NK-92 (cell line): ENCODE results near the gene ADGRF4.

Experiments
- DNase-seq: peaks from one replicate; lab custom pipeline; 2025; ENCODE audit not compliant: unreplicated experiment; lab: John Stamatoyannopoulos, UW

ADGRF4 gene

GRCh38 chr6:47681201-47681990 lies 17.0 kb upstream of the ADGRF4 start:
- DNase-seq, result no peak

GRCh38 chr6:47686411-47686810 lies 12.0 kb upstream of the ADGRF4 start:
- DNase-seq, result no peak

- DNase-seq, result no peak
Measured at GRCh38 chr6:47687432-47687831, 10.9 kb upstream of the ADGRF4 start.

- DNase-seq, result no peak
Measured at GRCh38 chr6:47690214-47690613, 8.2 kb upstream of the ADGRF4 start.

- no peak for DNase-seq
Measured at GRCh38 chr6:47690791-47691190, 7.6 kb upstream of the ADGRF4 start.

GRCh38 chr6:47697925-47698324 lies 455 bp upstream of the ADGRF4 start:
- no peak for DNase-seq

GRCh38 chr6:47700053-47700452 lies 1.7 kb downstream of the ADGRF4 start:
- no peak for DNase-seq

GRCh38 chr6:47700596-47700995 lies 2.2 kb downstream of the ADGRF4 start:
- DNase-seq, result no peak

GRCh38 chr6:47701363-47701762 lies 3.0 kb downstream of the ADGRF4 start:
- no peak for DNase-seq

- DNase-seq, result no peak
Measured at GRCh38 chr6:47709160-47709559, 10.8 kb downstream of the ADGRF4 start.

- no peak for DNase-seq
Measured at GRCh38 chr6:47710295-47710694, 11.9 kb downstream of the ADGRF4 start.

- DNase-seq, result no peak
Measured at GRCh38 chr6:47713200-47713599, 14.8 kb downstream of the ADGRF4 start.

GRCh38 chr6:47714802-47715201 lies 16.4 kb downstream of the ADGRF4 start:
- DNase-seq, result no peak

GRCh38 chr6:47715782-47716181 lies 17.4 kb downstream of the ADGRF4 start:
- DNase-seq, result no peak

- DNase-seq, result no peak
Measured at GRCh38 chr6:47716207-47716606, 17.8 kb downstream of the ADGRF4 start.

GRCh38 chr6:47718571-47718970 lies 20.2 kb downstream of the ADGRF4 start:
- no peak for DNase-seq

- no peak for DNase-seq
Measured at GRCh38 chr6:47721189-47721588, 22.8 kb downstream of the ADGRF4 start.

GRCh38 chr6:47722194-47722593 lies 23.8 kb downstream of the ADGRF4 start:
- no peak for DNase-seq

- DNase-seq, result no peak
Measured at GRCh38 chr6:47724300-47724699, 25.9 kb downstream of the ADGRF4 start.

- DNase-seq, result no peak
Measured at GRCh38 chr6:47727391-47727790, 29.0 kb downstream of the ADGRF4 start.

- no peak for DNase-seq
Measured at GRCh38 chr6:47729019-47729418, 30.6 kb downstream of the ADGRF4 start.

GRCh38 chr6:47729457-47729856 lies 31.1 kb downstream of the ADGRF4 start:
- no peak for DNase-seq

GRCh38 chr6:47733879-47734558 lies 35.6 kb downstream of the ADGRF4 start:
- no peak for DNase-seq
